ENCODE results near the gene TSPAN18. TPM values are rescaled to one million over a fixed set of nuclear protein-coding genes. Genes with fewer than 3 reads are reported as not detected.

Gene TSPAN18
- total RNA-seq, 4 donors from 2014 or later = 27.7 to 70.1 (median 50.2) TPM

- DNase-seq (ENCODE audit: extremely low spot score) = no peak
- Histone ChIP-seq H3K36me3 (peaks cover 0 to 7% (median 0%) of the 10 kb centered on the region in 4 donors), H3K4me3 (no peak overlapping the region), H3K27me3 (no peaks in the 10 kb centered on the region), H3K4me1 (peaks cover 63 to 95% (median 79%) of the 10 kb centered on the region in 4 donors), H3K27ac (replicated peaks in 1 of 4) (peak overlapping the region in 1 of 4 donors; percentile 1), H3K9me3 (no peaks in the 10 kb centered on the region)
- WGBS = 86% methylated on average over 4 of the region's 7 CpGs
- TF ChIP-seq POLR2AphosphoS5 (IDR thresholded peaks at IDR 0.05) = no peak
- TF ChIP-seq EP300 (IDR thresholded peaks at IDR 0.05) = no peak
- no peak for TF ChIP-seq POLR2A (IDR thresholded peaks at IDR 0.05; ENCODE audit: low read depth)
- TF ChIP-seq, protein P1, sequence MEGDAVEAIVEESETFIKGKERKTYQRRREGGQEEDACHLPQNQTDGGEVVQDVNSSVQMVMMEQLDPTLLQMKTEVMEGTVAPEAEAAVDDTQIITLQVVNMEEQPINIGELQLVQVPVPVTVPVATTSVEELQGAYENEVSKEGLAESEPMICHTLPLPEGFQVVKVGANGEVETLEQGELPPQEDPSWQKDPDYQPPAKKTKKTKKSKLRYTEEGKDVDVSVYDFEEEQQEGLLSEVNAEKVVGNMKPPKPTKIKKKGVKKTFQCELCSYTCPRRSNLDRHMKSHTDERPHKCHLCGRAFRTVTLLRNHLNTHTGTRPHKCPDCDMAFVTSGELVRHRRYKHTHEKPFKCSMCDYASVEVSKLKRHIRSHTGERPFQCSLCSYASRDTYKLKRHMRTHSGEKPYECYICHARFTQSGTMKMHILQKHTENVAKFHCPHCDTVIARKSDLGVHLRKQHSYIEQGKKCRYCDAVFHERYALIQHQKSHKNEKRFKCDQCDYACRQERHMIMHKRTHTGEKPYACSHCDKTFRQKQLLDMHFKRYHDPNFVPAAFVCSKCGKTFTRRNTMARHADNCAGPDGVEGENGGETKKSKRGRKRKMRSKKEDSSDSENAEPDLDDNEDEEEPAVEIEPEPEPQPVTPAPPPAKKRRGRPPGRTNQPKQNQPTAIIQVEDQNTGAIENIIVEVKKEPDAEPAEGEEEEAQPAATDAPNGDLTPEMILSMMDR (IDR thresholded peaks at IDR 0.05) = no peak
- intact Hi-C loops (cut with DNase I) = no loop called here
Observed at GRCh38 chr11:44944181-44944852, 217.6 kb downstream of the TSPAN18 start.

GRCh38 chr11:44944853-44945235 lies 218.1 kb downstream of the TSPAN18 start:
- WGBS = 83% methylated on average over 3 of the region's 3 CpGs
- intact Hi-C loops (cut with DNase I) = no loop called here

GRCh38 chr11:44945666-44946065 lies 218.9 kb downstream of the TSPAN18 start:
- H3K27ac ChIP-seq (replicated peaks in 1 of 4) = peak overlapping the region; percentile 49 to 71 (median 60)
- peaks cover 0 to 7% (median 0%) of the 10 kb centered on the region in 4 donors for H3K36me3 ChIP-seq
- H3K4me1 ChIP-seq = peaks cover 58 to 96% (median 78%) of the 10 kb centered on the region in 4 donors
- H3K27me3 ChIP-seq = no peaks in the 10 kb centered on the region
- intact Hi-C loops (cut with DNase I) = no loop called here
- DNase-seq (ENCODE audit: extremely low spot score) = no peak
- 85% methylated on average over 11 of the region's 11 CpGs for WGBS
- TF ChIP-seq, protein P1 (IDR thresholded peaks at IDR 0.05) = no peak
- TF ChIP-seq POLR2A (IDR thresholded peaks at IDR 0.05; ENCODE audit: low read depth) = no peak
- peak; percentile 9 for TF ChIP-seq EP300 (IDR thresholded peaks at IDR 0.05)
- TF ChIP-seq POLR2AphosphoS5 (IDR thresholded peaks at IDR 0.05) = no peak
- no peaks in the 10 kb centered on the region for H3K9me3 ChIP-seq
- peak overlapping the region in 1 of 4 donors; percentile 5 for H3K4me3 ChIP-seq

More at GRCh38 chr11:44944853-44945235, 218.1 kb downstream of the TSPAN18 start:
- TF ChIP-seq POLR2AphosphoS5 (IDR thresholded peaks at IDR 0.05) (no peak), EP300 (IDR thresholded peaks at IDR 0.05) (no peak)
- TF ChIP-seq, protein P1 (IDR thresholded peaks at IDR 0.05) = no peak
- peak overlapping the region in 1 of 4 donors; percentile 59 for H3K27ac ChIP-seq (replicated peaks in 1 of 4)
- H3K9me3 ChIP-seq = no peaks in the 10 kb centered on the region
- H3K4me1 ChIP-seq = peaks cover 66 to 96% (median 80%) of the 10 kb centered on the region in 4 donors
- DNase-seq (ENCODE audit: extremely low spot score) = no peak
- H3K27me3 ChIP-seq = no peaks in the 10 kb centered on the region
- H3K4me3 ChIP-seq = no peak overlapping the region
- peaks cover 0 to 7% (median 0%) of the 10 kb centered on the region in 4 donors for H3K36me3 ChIP-seq

GRCh38 chr11:44946263-44946662 lies 219.5 kb downstream of the TSPAN18 start:
- WGBS = 63% methylated on average over 5 of the region's 12 CpGs
- DNase-seq (ENCODE audit: extremely low spot score) = no peak
- TF ChIP-seq POLR2A (IDR thresholded peaks at IDR 0.05; ENCODE audit: low read depth) (no peak), POLR2AphosphoS5 (IDR thresholded peaks at IDR 0.05) (peak; percentile 43 to 57), EP300 (IDR thresholded peaks at IDR 0.05) (no peak)
- TF ChIP-seq, protein P1 (IDR thresholded peaks at IDR 0.05) = no peak
- H3K9me3 ChIP-seq = no peaks in the 10 kb centered on the region
- peaks cover 0 to 7% (median 0%) of the 10 kb centered on the region in 4 donors for H3K36me3 ChIP-seq
- intact Hi-C loops (cut with DNase I) = no loop called here
- H3K4me1 ChIP-seq = peaks cover 54 to 96% (median 78%) of the 10 kb centered on the region in 4 donors
- H3K27ac ChIP-seq (replicated peaks in 1 of 4) = peak overlapping the region; percentile 59 to 71 (median 66)
- H3K4me3 ChIP-seq = no peak overlapping the region
- no peaks in the 10 kb centered on the region for H3K27me3 ChIP-seq
